HL-60 (cell line): Measurements from ENCODE around the gene GRAMD2A.

ENCODE experiments used
- DNase-seq, 2 experiments: peaks; one replicate each; pipeline ENCODE4 v3.0.0-alpha.2; 2010 to 2020; ENCODE audit warnings: low read depth in 1 of 2, low spot score in 1 of 2
- H3K27ac ChIP-seq: fragments of 250-450 bp; sonication (Bioruptor Pico); replicated peaks from 2 replicates; pipeline ENCODE4 v1.5.1; 2020; ENCODE audit warnings: mild to moderate bottlenecking, moderate library complexity
- H3K27me3 ChIP-seq: fragments of 250-450 bp; sonication (Bioruptor Pico); 2 replicates; pipeline ENCODE4 v1.5.1; 2021; ENCODE audit warnings: mild to moderate bottlenecking, moderate library complexity; ENCODE audit not compliant: insufficient read depth, poor library complexity, severe bottlenecking
- H3K4me3 ChIP-seq: replicated peaks from 2 replicates; pipeline ENCODE4 v1.5.1; 2011; ENCODE audit warnings: mild to moderate bottlenecking, control low read depth, low read length; ENCODE audit not compliant: insufficient read depth
- GABPA ChIP-seq: IDR thresholded peaks from 2 replicates; pipeline ENCODE4 v1.6.1; 2012; ENCODE audit warnings: low read depth
- POLR2AphosphoS5 ChIP-seq: IDR thresholded peaks from 2 replicates; pipeline ENCODE4 v1.6.1; 2012; ENCODE audit warnings: low read depth
- SPI1 ChIP-seq: IDR thresholded peaks from 2 replicates; pipeline ENCODE4 v1.6.1; 2012; ENCODE audit warnings: low read depth, mild to moderate bottlenecking, borderline replicate concordance
- TF ChIP-seq, protein P1 (sequence below): IDR thresholded peaks from 2 replicates; pipeline ENCODE4 v1.6.1; 2012; ENCODE audit warnings: low read depth; ENCODE audit not compliant: insufficient replicate concordance
- TF ChIP-seq, protein P2 (sequence below): IDR thresholded peaks from one replicate; pipeline ENCODE4 v1.5.1; 2011; ENCODE audit warnings: low read length, control low read depth, inconsistent platforms; ENCODE audit not compliant: insufficient read depth

Gene GRAMD2A

DNA sequence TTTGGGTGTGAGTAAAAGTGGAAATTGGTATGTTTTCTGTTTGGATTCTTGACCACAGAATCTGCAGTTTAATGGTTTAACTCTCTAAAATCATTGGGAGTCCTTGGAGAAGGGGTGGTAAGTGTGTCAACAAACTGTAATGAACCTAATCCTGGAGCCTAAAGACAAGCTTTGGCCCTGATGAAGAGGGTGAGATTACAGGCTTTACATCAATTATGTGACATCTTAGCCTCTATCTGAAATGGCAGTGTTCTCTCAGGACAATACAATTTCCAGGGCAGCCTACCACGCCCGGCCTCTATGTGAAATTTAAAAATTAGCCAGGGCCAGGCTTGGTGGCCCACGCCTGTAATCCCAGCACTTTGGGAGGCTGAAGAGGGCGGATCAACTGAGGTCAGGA lies 37.7 kb upstream of the GRAMD2A start:
- no peak for DNase-seq
- no peaks in the 10 kb centered on the region for H3K27me3 ChIP-seq
- no peak overlapping the region for H3K27ac ChIP-seq
- TF ChIP-seq POLR2AphosphoS5 (no peak), GABPA (no peak), SPI1 (no peak)
- TF ChIP-seq, protein P1, sequence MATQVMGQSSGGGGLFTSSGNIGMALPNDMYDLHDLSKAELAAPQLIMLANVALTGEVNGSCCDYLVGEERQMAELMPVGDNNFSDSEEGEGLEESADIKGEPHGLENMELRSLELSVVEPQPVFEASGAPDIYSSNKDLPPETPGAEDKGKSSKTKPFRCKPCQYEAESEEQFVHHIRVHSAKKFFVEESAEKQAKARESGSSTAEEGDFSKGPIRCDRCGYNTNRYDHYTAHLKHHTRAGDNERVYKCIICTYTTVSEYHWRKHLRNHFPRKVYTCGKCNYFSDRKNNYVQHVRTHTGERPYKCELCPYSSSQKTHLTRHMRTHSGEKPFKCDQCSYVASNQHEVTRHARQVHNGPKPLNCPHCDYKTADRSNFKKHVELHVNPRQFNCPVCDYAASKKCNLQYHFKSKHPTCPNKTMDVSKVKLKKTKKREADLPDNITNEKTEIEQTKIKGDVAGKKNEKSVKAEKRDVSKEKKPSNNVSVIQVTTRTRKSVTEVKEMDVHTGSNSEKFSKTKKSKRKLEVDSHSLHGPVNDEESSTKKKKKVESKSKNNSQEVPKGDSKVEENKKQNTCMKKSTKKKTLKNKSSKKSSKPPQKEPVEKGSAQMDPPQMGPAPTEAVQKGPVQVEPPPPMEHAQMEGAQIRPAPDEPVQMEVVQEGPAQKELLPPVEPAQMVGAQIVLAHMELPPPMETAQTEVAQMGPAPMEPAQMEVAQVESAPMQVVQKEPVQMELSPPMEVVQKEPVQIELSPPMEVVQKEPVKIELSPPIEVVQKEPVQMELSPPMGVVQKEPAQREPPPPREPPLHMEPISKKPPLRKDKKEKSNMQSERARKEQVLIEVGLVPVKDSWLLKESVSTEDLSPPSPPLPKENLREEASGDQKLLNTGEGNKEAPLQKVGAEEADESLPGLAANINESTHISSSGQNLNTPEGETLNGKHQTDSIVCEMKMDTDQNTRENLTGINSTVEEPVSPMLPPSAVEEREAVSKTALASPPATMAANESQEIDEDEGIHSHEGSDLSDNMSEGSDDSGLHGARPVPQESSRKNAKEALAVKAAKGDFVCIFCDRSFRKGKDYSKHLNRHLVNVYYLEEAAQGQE, result no peak
- TF ChIP-seq, protein P2, sequence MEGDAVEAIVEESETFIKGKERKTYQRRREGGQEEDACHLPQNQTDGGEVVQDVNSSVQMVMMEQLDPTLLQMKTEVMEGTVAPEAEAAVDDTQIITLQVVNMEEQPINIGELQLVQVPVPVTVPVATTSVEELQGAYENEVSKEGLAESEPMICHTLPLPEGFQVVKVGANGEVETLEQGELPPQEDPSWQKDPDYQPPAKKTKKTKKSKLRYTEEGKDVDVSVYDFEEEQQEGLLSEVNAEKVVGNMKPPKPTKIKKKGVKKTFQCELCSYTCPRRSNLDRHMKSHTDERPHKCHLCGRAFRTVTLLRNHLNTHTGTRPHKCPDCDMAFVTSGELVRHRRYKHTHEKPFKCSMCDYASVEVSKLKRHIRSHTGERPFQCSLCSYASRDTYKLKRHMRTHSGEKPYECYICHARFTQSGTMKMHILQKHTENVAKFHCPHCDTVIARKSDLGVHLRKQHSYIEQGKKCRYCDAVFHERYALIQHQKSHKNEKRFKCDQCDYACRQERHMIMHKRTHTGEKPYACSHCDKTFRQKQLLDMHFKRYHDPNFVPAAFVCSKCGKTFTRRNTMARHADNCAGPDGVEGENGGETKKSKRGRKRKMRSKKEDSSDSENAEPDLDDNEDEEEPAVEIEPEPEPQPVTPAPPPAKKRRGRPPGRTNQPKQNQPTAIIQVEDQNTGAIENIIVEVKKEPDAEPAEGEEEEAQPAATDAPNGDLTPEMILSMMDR, result no peak
- no peak overlapping the region for H3K4me3 ChIP-seq

DNA sequence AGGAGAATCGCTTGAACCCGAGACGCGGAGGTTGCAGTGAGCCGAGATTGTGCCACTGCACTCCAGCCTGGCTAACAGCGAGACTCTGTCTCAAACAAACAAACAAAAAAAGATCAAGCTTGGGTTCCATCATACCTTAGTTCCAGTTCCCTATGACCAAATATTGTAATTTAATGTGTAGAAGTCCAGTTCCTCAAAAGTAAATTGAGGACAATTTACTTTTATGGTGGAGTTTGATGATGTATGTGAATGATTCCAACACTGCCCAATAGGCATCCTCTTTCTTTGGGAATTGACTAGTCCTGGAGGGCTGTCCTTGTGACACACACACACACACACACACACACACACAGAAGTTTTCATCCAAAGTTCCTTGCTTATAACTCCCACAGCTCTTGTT lies 36.2 kb upstream of the GRAMD2A start:
- DNase-seq, result no peak
- Histone ChIP-seq H3K27ac (no peak overlapping the region), H3K27me3 (no peaks in the 10 kb centered on the region), H3K4me3 (no peak overlapping the region)
- no peak for TF ChIP-seq POLR2AphosphoS5
- peak; percentile 51; the same call in 1 of the 2 replicates for TF ChIP-seq SPI1

DNA sequence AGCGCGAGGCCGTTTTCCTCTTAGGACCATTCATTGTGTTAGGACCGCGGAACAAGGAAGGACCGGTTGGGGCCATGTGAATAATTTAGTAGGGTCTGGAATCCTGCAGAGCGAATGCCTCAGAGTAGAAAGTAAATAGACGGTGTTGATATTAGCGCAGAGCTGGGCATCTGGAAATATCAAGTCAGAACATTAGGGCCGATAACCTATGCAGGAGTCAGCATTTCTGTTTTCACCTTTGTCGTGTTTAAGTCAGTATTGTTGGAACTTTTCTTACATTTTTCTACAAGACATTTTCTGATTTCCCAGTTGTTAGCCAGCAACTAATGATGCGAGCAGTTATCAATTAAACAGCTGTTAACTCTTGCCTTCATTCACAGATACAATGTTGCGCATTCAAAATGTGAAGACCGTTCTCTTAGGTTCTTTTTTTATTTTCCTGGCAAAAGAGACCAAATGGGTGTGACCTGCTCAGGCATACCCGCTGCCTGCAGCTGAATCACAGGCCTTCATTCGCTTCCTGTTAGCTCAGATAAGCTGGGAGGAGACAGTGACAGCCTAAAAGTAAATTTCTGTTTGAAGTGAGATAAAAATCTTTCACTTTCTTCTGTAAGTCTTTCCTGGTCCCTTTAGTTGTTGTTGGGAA lies 34.4 kb upstream of the GRAMD2A start:
- Histone ChIP-seq H3K27ac (peak overlapping the region; percentile 78), H3K4me3 (peak overlapping the region; percentile 85), H3K27me3 (no peaks in the 10 kb centered on the region)
- TF ChIP-seq SPI1 (no peak), POLR2AphosphoS5 (no peak), GABPA (no peak)
- TF ChIP-seq, protein P2, result no peak
- TF ChIP-seq, protein P1, result no peak
- peak in 1 of 2 experiments; percentile 31 for DNase-seq

DNA sequence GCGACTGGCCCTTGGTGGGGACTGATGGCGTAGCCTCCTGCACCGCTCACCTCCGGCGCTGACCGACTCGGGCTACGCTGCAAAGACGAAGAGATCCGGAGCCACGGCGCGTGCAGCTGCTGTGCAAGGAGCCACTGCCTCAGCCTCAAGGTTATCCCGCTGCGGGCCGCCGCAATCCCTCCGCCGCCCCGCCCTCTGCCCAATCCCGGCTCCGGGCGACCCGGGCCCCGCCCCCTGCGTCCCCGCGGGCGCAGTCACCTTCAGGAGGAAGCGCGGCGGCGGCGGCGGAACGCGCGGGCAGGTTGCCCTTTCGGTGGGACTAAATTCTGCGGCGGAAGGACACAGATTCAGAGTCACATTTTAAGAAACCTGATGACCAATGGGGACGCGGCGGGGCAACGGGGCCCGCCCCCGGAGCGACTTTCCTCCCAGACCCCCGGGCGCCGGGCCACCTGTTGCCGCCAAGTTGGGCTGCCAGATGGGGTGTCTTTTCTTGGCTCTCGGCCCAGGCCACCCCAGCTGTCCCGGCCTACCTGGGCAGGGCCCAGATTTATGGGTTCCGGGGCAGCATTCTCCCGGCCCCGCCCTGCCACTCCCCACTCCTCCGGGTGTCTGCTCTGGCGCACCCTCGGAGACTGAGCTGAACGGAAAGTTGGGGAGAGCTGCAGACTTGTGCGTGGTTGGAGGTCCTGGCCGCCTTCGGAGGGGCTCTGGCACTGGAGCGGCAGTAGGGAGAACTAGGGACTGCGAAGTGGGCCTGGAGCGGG lies 33.7 kb upstream of the GRAMD2A start, which contains the start of gene PKM:
Gene PKM (minus strand): TSS at position 125 of the 767 bp plus-strand sequence. CDS start 12,093 bp downstream, outside the sequence.
- Histone ChIP-seq H3K4me3 (peak within 1 kb of the TSS; percentile 85), H3K27ac (peak within 1 kb of the TSS; percentile 95), H3K27me3 (no peaks in the 10 kb centered on the region)
- DNase-seq, result peak; percentile 98
- TF ChIP-seq SPI1 (peak; percentile 47; the same call in 1 of the 2 replicates), GABPA (no peak), POLR2AphosphoS5 (peak; percentile 93; the same call in 1 of the 2 replicates)
- TF ChIP-seq, protein P2, result no peak
- TF ChIP-seq, protein P1, result peak; percentile 65
